ENCODE data around the gene CAMSAP1.
"Not testable (repeated sequence)": the region's sequence is repeated elsewhere in the genome, so short reads cannot be mapped to it uniquely, and the experiment has no call there.

CAMSAP1 gene, protein sequence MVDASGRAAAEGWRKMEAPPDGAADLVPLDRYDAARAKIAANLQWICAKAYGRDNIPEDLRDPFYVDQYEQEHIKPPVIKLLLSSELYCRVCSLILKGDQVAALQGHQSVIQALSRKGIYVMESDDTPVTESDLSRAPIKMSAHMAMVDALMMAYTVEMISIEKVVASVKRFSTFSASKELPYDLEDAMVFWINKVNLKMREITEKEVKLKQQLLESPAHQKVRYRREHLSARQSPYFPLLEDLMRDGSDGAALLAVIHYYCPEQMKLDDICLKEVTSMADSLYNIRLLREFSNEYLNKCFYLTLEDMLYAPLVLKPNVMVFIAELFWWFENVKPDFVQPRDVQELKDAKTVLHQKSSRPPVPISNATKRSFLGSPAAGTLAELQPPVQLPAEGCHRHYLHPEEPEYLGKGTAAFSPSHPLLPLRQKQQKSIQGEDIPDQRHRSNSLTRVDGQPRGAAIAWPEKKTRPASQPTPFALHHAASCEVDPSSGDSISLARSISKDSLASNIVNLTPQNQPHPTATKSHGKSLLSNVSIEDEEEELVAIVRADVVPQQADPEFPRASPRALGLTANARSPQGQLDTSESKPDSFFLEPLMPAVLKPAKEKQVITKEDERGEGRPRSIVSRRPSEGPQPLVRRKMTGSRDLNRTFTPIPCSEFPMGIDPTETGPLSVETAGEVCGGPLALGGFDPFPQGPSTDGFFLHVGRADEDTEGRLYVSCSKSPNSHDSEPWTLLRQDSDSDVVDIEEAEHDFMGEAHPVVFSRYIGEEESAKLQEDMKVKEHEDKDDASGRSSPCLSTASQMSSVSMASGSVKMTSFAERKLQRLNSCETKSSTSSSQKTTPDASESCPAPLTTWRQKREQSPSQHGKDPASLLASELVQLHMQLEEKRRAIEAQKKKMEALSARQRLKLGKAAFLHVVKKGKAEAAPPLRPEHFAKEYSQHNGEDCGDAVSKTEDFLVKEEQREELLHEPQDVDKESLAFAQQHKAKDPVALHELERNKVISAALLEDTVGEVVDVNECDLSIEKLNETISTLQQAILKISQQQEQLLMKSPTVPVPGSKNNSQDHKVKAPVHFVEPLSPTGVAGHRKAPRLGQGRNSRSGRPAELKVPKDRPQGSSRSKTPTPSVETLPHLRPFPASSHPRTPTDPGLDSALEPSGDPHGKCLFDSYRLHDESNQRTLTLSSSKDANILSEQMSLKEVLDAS (N-terminal part only)

GRCh38 chr9:135907431-135908092 lies at the start of gene CAMSAP1:
CAMSAP1 (minus strand) TSS chr9:135907546; CDS start chr9:135907159, 387 bp downstream.
- peak; percentile 77 to 94 for DNase-seq

DNA sequence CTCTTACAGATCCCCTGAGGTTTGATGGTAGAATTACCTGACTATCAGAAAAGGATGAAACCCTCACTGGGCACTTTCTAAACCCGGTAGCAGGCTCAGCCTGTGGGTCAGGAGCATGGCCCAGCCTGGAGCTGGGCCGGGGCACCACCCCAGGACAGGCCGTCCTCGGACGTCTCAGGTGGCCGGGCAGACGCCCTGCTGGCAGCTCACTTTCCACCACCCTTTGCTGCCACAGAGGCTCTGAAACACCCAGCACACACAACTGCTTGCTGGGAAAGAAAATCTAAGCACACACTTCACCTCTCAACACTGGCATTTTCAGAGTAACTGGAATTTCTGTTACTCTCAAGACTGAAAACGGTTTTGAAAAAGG lies 49.4 kb upstream of the CAMSAP1 start:
- no peak for DNase-seq

GRCh38 chr9:135955934-135956801 lies 48.8 kb upstream of the CAMSAP1 start:
- no peak for DNase-seq

DNA sequence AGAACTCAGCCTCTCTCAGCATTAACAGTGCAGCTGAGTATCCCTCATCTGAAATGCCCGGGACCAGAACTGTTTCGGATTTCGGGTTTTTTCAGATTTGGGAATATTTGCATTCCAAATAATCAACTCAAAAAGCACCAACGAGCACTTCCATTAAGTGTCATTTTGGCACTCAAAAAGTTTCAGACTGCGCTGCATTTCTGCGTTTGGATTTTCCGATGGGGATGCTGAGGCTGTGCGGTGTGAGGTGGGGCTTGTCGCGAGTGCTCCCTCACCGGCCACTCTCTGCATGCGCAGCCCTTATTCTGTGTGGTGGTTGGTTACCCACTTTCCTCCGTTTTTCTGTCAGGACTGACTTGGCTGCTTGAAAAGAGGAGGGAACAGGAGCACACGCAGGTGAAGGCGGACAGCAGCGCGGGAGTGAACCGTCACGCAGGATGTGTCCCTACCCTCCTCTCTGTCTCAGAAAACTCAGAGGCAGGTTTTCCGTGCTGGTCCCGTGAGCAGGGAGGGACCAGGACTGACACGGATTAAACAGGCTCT lies 45.4 kb upstream of the CAMSAP1 start:
- no peak for DNase-seq

GRCh38 chr9:135951889-135952663 lies 44.7 kb upstream of the CAMSAP1 start:
- DNase-seq = peak in 1 of 2 experiments; percentile 41

DNA sequence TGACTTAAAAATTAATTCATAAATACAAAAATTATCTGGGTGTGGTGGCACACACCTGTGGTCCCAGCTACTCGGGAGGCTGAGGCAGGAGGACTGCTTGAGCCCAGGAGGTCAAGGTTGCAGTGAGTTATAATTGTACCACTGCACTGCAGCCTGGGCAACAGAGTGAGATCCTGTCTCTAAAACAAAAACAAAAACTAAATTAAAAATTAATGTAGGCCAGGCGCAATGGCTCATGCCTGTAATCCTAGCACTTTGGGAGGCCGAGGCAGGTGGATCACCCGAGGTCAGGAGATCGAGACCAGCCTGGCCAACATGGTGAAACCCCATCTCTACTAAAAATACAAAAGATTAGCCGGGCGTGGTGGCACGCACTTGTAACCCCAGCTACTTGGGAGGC lies 44.0 kb upstream of the CAMSAP1 start:
- not testable (repeated sequence) for DNase-seq

- DNase-seq = not testable (repeated sequence)
Observed at GRCh38 chr9:135950841-135951240, 43.5 kb upstream of the CAMSAP1 start.

DNA sequence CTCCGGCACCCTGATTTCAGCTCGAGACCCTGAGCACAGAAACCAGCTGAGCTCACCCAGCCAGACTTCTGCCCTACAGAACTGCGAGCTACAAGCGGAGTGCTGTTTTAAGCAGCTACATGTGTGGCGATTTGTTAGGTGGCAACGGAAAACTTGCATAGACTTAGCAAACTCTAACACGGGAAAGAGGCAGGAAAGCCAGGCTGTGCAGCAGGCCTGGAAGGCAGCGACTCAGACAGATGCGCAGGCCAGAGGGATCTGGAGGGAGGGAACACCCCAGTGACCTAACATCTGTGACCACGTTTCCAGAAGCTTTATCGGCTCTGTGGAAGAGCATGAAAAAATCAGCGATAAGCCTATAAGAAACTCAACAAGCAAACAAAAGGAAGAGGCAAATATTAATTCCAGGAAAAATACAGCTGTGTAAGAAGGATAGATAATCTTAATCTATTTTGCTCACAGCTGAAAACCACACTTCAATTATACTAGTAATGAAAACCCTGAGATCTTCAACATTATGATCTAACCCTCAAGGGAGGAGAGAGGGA lies 42.9 kb upstream of the CAMSAP1 start:
- DNase-seq = no peak

GRCh38 chr9:135949501-135950134 lies 42.3 kb upstream of the CAMSAP1 start:
- DNase-seq = no peak

GRCh38 chr9:135948968-135949367 lies 41.6 kb upstream of the CAMSAP1 start:
- DNase-seq = no peak

- DNase-seq = no peak
Observed at GRCh38 chr9:135948446-135948845, 41.1 kb upstream of the CAMSAP1 start.

- DNase-seq = no peak
Observed at GRCh38 chr9:135947582-135947981, 40.2 kb upstream of the CAMSAP1 start.

DNA sequence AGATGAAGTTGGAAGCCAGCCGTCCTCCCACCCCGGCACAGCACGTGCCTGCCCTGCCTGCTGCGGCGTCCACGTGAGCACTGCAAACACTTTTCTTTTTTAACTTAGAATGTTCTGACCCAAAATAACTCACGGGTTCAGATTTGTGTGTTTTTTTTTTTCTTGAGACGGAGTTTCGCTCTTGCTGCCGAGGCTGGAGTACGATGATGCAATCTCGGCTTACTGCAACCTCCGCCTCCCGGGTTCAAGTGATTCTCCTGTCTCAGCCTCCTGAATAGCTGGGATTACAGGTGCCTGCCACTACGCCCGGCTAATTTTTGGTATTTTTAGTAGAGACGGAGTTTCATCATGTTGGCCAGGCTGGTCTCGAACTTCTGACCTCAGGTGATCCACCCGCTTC lies 39.8 kb upstream of the CAMSAP1 start:
- not testable (repeated sequence) for DNase-seq

- no peak for DNase-seq
Observed at GRCh38 chr9:135946392-135946994, 39.1 kb upstream of the CAMSAP1 start.

DNA sequence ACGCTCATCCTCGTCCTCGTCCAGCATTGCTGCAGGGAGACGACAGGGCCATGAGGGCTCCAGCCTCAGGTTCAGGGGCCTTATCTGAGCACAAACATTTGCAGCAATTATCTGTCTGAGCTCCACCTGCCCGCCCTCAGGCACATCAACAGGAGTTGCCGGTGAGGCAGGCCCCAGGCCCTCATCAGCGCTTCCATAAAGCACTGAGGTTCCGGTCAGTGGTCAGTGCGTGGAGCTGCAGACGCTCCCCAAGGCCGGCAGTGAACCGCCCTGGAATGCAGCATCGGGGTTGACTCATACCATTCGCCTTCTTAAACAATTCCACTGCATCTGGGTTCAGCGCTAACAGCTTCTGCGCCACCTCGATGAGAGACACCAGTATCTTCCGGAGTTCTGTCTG lies 38.6 kb upstream of the CAMSAP1 start:
- DNase-seq = no peak

- no peak for DNase-seq
Observed at GRCh38 chr9:135944444-135945252, 37.3 kb upstream of the CAMSAP1 start.

GRCh38 chr9:135943604-135944003 lies 36.3 kb upstream of the CAMSAP1 start:
- not testable (repeated sequence) for DNase-seq

DNA sequence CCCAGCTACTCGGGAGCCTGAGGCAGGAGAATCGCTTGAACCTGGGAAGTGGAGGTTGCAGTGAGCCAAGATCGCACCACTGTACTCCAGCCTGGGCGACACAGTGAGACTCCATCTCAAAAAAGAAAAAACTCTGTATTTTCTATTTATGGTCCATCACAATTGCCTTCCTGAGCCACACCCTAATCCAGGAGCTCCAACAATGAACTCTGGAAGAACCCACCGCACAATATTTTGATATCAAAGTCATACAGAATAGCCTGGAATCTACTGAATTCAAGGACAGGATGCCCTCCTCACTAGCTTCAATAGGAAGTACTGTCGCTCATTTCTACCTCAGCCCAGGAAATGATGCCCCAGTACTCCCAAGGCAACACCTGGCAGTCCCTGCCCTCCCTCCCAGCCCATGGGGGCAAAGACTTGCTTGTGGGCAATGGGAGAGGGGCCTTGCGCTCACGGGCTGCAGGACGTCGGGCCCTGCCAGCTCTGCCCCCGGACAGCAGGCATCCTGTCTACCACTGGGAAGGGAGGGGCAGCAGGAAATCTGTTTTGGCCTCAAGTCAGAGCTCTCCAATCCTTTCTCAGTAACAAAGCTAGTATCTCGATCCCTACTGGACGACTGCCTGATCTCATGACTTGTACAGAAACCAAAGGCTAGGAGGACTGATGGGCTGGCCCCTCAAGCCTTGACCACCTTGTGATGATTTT lies 34.1 kb upstream of the CAMSAP1 start:
- no peak for DNase-seq

Measured in NCI-H524 (cell line).